ENCODE measurements around the gene ARPC2.

The ARPC2 gene

DNA sequence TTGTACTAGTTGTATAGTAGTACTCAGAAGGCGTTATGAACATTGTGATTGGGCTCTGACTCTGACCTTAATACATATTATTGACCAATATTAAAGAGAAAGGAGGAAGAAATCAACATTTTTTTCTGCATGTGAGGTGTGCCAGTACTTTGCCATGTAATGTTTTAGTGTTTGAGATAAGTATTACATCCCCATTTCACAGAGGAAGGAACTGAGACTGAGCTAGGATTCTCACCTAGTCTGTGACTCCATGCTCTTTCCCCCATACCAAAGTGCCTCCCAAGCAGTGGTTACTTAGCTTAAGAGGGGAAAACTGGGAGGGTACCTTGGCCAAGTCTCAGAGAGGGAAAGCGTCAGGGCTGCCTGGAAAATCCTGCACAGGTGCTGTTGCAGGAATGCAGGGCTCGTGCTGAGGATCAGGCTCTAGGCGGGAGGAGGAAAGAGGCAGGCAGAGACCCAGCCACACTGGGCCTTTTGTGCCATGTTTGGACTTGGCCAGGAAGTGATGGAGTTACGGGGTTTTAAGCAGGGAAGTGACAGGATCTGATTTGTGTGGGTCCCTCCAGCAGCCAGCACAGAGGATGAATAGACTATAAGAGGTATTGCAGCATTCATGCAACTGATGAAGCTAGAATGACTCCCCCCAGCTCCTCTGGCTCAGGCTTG lies 55.0 kb downstream of the ARPC2 start:
- no peak for TF ChIP-seq ZFX (IDR thresholded peaks at IDR 0.05)
- TF ChIP-seq, protein P1, sequence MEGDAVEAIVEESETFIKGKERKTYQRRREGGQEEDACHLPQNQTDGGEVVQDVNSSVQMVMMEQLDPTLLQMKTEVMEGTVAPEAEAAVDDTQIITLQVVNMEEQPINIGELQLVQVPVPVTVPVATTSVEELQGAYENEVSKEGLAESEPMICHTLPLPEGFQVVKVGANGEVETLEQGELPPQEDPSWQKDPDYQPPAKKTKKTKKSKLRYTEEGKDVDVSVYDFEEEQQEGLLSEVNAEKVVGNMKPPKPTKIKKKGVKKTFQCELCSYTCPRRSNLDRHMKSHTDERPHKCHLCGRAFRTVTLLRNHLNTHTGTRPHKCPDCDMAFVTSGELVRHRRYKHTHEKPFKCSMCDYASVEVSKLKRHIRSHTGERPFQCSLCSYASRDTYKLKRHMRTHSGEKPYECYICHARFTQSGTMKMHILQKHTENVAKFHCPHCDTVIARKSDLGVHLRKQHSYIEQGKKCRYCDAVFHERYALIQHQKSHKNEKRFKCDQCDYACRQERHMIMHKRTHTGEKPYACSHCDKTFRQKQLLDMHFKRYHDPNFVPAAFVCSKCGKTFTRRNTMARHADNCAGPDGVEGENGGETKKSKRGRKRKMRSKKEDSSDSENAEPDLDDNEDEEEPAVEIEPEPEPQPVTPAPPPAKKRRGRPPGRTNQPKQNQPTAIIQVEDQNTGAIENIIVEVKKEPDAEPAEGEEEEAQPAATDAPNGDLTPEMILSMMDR (conservative IDR thresholded peaks at IDR 0.05): no peak

GRCh38 chr2:218272531-218273212 lies 55.7 kb downstream of the ARPC2 start:
- H3K27ac ChIP-seq: peak overlapping the region; percentile 36; the same call in 1 of the 2 replicates
- TF ChIP-seq, protein P1 (conservative IDR thresholded peaks at IDR 0.05): peak; percentile 90
- no peak for TF ChIP-seq ZFX (IDR thresholded peaks at IDR 0.05)

More for the DNA sequence above, 55.0 kb downstream of the ARPC2 start:
- H3K27ac ChIP-seq: peak overlapping the region; percentile 84

DNA sequence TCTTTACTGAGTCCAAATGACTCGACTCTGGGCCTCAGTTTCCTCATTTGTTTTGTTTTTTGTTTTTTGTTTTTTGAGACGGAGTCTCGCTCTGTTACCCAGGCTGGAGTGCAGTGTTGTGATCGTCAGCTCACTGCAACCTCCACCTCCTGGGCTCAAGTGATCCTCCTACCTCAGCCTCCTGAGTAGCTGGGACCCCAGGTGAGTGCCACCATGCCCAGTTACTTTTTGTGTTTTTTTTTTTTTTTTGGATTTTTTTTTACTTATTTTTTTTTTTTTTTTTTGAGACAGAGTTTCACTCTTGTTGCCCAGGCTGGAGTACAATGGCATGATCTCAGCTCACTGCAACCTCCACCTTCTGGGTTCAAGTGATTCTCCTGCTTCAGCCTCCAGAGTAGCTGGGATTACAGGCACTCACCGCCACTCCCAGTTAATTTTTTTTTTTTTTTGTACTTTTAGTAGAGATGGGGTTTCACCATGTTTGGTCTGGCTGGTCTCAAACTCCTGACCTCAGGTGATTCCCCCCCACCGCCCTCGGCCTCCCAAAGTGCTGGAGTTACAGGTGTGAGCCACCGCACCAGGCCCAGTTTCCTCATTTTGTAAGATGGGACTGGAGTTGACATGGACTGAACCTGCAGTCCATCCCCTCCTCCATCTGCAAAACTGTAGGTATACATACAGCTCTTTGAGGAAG lies 56.4 kb downstream of the ARPC2 start:
- H3K27ac ChIP-seq: peak overlapping the region; percentile 36; the same call in 1 of the 2 replicates

GRCh38 chr2:218273908-218274249 lies 56.9 kb downstream of the ARPC2 start:
- no peak overlapping the region for H3K27ac ChIP-seq
- TF ChIP-seq ZFX (IDR thresholded peaks at IDR 0.05): no peak
- TF ChIP-seq, protein P1 (conservative IDR thresholded peaks at IDR 0.05): no peak

- no peak overlapping the region for H3K27ac ChIP-seq
- TF ChIP-seq, protein P1 (conservative IDR thresholded peaks at IDR 0.05): no peak
- no peak for TF ChIP-seq ZFX (IDR thresholded peaks at IDR 0.05)
These were observed 57.6 kb downstream of the ARPC2 start for GRCh38 chr2:218274586-218274985.

- no peak overlapping the region for H3K27ac ChIP-seq
- TF ChIP-seq, protein P1 (conservative IDR thresholded peaks at IDR 0.05): no peak
These were observed 58.5 kb downstream of the ARPC2 start for GRCh38 chr2:218275371-218276072.

DNA sequence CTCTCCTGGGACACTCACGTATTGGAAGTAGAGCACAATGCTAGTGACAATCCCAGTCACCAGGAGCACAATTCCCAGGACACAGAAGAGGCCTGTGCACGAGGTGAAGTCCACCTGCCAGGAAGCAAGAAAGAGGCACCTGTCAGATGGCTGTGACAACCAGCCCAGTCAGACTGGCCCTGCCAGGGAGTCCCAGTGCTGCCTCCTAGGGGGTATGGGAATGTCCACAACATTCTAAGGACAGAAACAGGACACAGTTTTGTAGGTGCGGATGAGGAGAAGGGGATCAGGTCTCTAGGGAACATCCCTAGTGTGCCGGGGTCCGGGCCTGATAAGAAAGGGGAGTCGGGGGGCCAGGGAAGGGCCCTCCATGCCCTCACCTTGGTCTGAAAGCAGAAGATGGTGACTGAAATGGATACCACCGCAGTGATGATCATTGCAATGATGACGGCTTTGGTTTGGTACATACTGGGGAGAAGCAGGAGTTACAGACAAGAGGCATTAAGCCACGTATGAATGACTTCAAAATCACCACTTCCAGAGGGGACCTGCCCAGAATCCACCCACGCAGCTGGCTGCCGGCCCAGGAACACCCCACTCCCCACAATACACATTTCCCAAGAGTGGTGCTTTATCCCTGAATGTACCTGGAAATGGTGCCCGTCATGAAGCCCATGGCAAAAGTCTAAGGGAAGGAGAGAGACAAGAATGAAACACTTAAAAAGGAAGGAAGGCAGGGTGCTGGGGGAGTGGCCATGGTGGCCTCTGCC lies 60.2 kb downstream of the ARPC2 start:
- no peak for TF ChIP-seq ZFX (IDR thresholded peaks at IDR 0.05)
- TF ChIP-seq, protein P1 (conservative IDR thresholded peaks at IDR 0.05): no peak
- no peak overlapping the region for H3K27ac ChIP-seq
